Tibial nerve (tissue), 4 donors: ENCODE measurements around the gene L3MBTL4. TPM values are rescaled to one million over a fixed set of nuclear protein-coding genes. Genes with fewer than 3 reads are reported as not detected.

Experiments used
- DNase-seq, 2 donors: peaks; one replicate each; pipeline ENCODE4 v3.0.0-alpha.2; 2019; ENCODE audit warnings: low spot score in 2 of 2
- H3K27ac ChIP-seq, 4 donors: fragments of 200-600 bp; sonication (generic) in 3 of 4; one replicate each; pipeline ENCODE4 v1.5.1; 2017 to 2019; ENCODE audit warnings: mild to moderate bottlenecking in 1 of 4
- H3K27me3 ChIP-seq, 2 donors: fragments of 200-600 bp; sonication (generic) in 1 of 2; one replicate each; pipeline versions ENCODE4 v1.5.1 to v1.6.0; 2017 to 2019
- H3K36me3 ChIP-seq, 3 donors: fragments of 200-600 bp; sonication (generic); one replicate each; pipeline ENCODE4 v1.5.1; 2018 to 2019
- H3K4me1 ChIP-seq, 4 donors: fragments of 200-600 bp; sonication (generic) in 3 of 4; one replicate each; pipeline ENCODE4 v1.5.1; 2017 to 2019
- H3K4me3 ChIP-seq, 4 donors: fragments of 200-600 bp; sonication (generic) in 3 of 4; one replicate each; pipeline ENCODE4 v1.5.1; 2017 to 2019; ENCODE audit warnings: mild to moderate bottlenecking in 1 of 4, moderate library complexity in 1 of 4
- H3K9me3 ChIP-seq, 4 donors: fragments of 200-600 bp; sonication (generic) in 3 of 4; one replicate each; pipeline ENCODE4 v1.5.1; 2017 to 2019
- EP300 ChIP-seq, 2 donors: sonication (generic); formaldehyde crosslinking; IDR thresholded peaks; one replicate each; pipeline ENCODE4 v1.6.1; 2017; ENCODE audit warnings: antibody characterized with exemption in 2 of 2, mild to moderate bottlenecking in 1 of 2
- POLR2A ChIP-seq, 2 donors: fragments of 450-650 bp; IDR thresholded peaks; one replicate each; pipeline ENCODE4 v1.6.1; 2017; ENCODE audit warnings: antibody characterized with exemption in 2 of 2, mild to moderate bottlenecking in 2 of 2, moderate library complexity in 2 of 2
- WGBS, 2 donors: methylation state at CpG; one replicate each; pipeline ENCODE4 v1.1.5; 2018; 5-methylcytosine and 5-hydroxymethylcytosine counted together
- total RNA-seq, 4 donors: library from RNA; depleted of rRNA; stranded (reverse); fragments of >200 nt; gene quantifications; one replicate each; pipeline ENCODE4 v1.1.0, GENCODE V29; 2016
- TF ChIP-seq, protein P1 (sequence below), 5 experiments: fragments of 200-600 bp in 3 of 5; fragments of 450-650 bp in 2 of 5; sonication (generic) in 3 of 5; IDR thresholded peaks; one replicate each; pipeline ENCODE4 v1.5.1; 2016 to 2019; ENCODE audit warnings: antibody characterized with exemption in 5 of 5, mild to moderate bottlenecking in 3 of 5, moderate library complexity in 2 of 5

The L3MBTL4 gene
- total RNA-seq, 4 donors from 2014 or later: 6.3 to 9.0 (median 8.1) TPM

DNA sequence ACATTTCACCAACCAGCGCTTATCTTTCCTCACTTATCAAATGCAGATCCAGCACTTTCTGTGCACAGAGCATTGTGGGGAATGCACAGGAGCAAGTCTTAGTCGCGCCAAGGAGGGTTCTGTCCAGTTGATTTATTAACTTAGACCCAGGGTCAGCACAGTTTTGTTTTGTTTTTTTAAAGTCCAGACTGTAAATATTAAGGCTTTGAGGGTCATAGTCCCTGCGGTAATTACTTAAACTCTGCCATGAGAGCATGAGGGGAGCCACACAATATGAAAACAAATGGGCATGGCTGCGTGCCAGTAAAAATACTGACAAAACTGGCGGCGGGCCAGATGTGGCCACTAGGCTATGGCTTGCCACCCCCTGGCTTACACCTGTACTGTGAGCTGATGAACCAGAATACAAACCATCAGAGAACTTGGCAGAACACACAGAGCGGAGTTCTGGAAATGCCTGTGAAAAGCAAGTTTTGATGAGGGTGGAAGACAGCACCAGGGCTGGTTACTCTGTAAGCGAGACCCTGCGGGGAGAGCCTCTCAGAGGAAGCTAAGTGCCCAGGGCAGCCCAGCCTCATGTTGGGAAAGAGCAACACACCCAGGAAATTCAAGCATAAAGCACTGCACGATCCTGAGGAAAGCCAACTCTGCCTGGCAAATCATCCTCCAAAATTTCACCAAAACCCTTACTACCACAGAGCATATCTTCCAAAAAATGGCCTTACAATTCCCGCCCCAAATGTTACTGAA, 43.6 kb downstream of the L3MBTL4 start:
- H3K9me3 ChIP-seq: peaks cover 0 to 14% (median 0%) of the 10 kb centered on the region in 4 donors
- WGBS, 2 donors: 55 to 59% methylated on average over 12 of the region's 12 CpGs
- no peak for DNase-seq
- no peak overlapping the region for H3K27ac ChIP-seq
- no peaks in the 10 kb centered on the region for H3K27me3 ChIP-seq
- H3K36me3 ChIP-seq: no peaks in the 10 kb centered on the region
- TF ChIP-seq, protein P1, sequence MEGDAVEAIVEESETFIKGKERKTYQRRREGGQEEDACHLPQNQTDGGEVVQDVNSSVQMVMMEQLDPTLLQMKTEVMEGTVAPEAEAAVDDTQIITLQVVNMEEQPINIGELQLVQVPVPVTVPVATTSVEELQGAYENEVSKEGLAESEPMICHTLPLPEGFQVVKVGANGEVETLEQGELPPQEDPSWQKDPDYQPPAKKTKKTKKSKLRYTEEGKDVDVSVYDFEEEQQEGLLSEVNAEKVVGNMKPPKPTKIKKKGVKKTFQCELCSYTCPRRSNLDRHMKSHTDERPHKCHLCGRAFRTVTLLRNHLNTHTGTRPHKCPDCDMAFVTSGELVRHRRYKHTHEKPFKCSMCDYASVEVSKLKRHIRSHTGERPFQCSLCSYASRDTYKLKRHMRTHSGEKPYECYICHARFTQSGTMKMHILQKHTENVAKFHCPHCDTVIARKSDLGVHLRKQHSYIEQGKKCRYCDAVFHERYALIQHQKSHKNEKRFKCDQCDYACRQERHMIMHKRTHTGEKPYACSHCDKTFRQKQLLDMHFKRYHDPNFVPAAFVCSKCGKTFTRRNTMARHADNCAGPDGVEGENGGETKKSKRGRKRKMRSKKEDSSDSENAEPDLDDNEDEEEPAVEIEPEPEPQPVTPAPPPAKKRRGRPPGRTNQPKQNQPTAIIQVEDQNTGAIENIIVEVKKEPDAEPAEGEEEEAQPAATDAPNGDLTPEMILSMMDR (IDR thresholded peaks at IDR 0.05): no peak
- no peak for TF ChIP-seq POLR2A (IDR thresholded peaks at IDR 0.05)
- TF ChIP-seq EP300 (IDR thresholded peaks at IDR 0.05): no peak
- no peak overlapping the region for H3K4me3 ChIP-seq
- H3K4me1 ChIP-seq: no peaks in the 10 kb centered on the region

DNA sequence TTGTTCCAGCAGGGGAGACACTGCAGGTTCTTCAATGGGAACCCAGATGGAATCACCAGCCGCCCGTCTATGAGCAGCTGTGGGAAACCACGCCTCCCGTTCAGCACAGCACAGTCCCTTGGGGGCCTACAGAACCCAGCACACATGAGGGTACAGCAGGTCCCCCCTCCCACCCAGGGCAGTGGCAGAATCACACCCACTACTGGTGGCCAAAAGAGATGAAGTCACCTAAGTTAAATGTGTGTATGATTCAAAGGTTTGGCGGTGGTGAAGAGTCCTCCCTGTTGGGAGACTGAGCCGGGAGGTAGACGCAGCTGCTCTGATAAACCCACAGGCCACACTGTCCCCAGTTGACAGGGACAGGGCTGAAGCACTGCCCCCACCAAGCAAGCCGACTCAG, 44.3 kb downstream of the L3MBTL4 start:
- TF ChIP-seq POLR2A (IDR thresholded peaks at IDR 0.05) (no peak), EP300 (IDR thresholded peaks at IDR 0.05) (no peak)
- TF ChIP-seq, protein P1 (IDR thresholded peaks at IDR 0.05): no peak
- Histone ChIP-seq H3K4me1 (no peaks in the 10 kb centered on the region), H3K27me3 (no peaks in the 10 kb centered on the region), H3K36me3 (no peaks in the 10 kb centered on the region), H3K9me3 (peaks cover 0 to 12% (median 0%) of the 10 kb centered on the region in 4 donors), H3K4me3 (no peak overlapping the region), H3K27ac (no peak overlapping the region)
- WGBS, 2 donors: 61 to 74% methylated on average over 8 of the region's 8 CpGs
- DNase-seq: no peak

DNA sequence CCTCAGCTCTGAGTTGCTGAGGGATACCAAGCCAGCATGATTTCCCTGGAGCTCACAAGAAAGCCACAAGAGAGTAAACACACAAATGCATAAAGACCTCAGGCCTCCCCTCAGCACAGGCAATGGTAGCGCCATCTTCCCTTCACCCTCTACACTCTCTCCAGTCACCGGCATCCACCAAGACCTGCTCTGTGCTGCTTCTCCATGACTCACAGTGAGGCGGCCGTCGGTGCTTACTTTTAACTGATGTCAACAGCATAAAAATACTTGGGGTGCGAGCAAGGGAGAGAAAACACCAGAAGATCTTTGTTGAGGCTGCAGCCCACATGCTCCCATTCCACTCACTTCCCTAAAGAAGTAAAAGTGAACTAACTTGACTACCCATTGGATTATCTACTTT, 46.7 kb downstream of the L3MBTL4 start:
- no peak for DNase-seq
- H3K4me3 ChIP-seq: no peak overlapping the region
- H3K9me3 ChIP-seq: peaks cover 0 to 8% (median 0%) of the 10 kb centered on the region in 4 donors
- TF ChIP-seq, protein P1 (IDR thresholded peaks at IDR 0.05): no peak
- TF ChIP-seq EP300 (IDR thresholded peaks at IDR 0.05) (no peak), POLR2A (IDR thresholded peaks at IDR 0.05) (no peak)
- H3K27ac ChIP-seq: no peak overlapping the region
- WGBS, 2 donors: 91 to 92% methylated on average over 6 of the region's 6 CpGs
- H3K36me3 ChIP-seq: no peaks in the 10 kb centered on the region
- H3K27me3 ChIP-seq: no peaks in the 10 kb centered on the region
- no peaks in the 10 kb centered on the region for H3K4me1 ChIP-seq

DNA sequence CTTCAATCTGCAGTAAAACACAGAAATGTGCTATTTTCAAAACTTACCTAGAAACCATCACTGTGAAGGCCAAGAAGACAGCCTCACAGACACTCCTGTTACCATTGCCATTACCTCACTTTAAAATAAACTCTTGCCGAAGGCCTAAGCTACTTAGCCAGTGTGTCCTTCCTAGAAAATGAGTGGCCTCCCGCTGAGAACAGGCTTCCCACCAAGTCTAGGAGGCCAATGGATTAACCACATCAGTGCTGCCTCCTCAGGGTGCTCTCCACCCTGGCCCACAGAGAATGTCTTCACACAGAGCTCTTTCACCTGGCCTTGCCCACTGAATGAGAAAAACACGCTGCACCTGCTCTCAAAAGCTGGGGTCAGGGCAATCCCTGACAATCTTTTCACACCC, 47.5 kb downstream of the L3MBTL4 start:
- TF ChIP-seq, protein P1 (IDR thresholded peaks at IDR 0.05): no peak
- TF ChIP-seq EP300 (IDR thresholded peaks at IDR 0.05): no peak
- TF ChIP-seq POLR2A (IDR thresholded peaks at IDR 0.05): no peak
- 70 to 83% methylated on average over 3 of the region's 3 CpGs for WGBS, 2 donors
- no peaks in the 10 kb centered on the region for H3K4me1 ChIP-seq
- peaks cover 0 to 6% (median 0%) of the 10 kb centered on the region in 4 donors for H3K9me3 ChIP-seq
- H3K27me3 ChIP-seq: no peaks in the 10 kb centered on the region
- H3K4me3 ChIP-seq: no peak overlapping the region
- no peak for DNase-seq
- no peak overlapping the region for H3K27ac ChIP-seq
- H3K36me3 ChIP-seq: no peaks in the 10 kb centered on the region

DNA sequence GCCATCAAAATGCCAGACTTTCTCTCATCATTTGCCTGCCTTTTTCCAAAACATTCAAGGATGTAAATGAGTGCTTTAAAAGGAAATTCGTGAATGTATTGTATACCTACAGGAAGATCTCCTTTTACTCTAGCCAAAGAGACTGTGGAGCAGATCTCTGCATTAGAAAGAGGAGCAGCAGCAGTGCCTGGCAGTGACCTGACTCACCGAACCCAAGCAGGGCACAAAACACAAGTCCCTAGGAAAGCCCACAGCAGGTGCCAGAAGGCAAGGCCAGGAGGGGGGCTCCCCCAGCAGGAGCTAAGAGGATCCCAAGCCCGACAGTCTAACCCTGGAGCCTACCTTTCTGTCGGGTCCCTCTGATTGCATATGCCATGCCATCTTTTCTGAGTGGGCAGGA, 47.9 kb downstream of the L3MBTL4 start:
- peaks cover 0 to 1% (median 0%) of the 10 kb centered on the region in 4 donors for H3K9me3 ChIP-seq
- TF ChIP-seq POLR2A (IDR thresholded peaks at IDR 0.05) (no peak), EP300 (IDR thresholded peaks at IDR 0.05) (no peak)
- TF ChIP-seq, protein P1 (IDR thresholded peaks at IDR 0.05): no peak
- no peak overlapping the region for H3K4me3 ChIP-seq
- H3K27ac ChIP-seq: no peak overlapping the region
- H3K4me1 ChIP-seq: no peaks in the 10 kb centered on the region
- no peak for DNase-seq
- 54 to 75% methylated on average over 4 of the region's 4 CpGs for WGBS, 2 donors
- no peaks in the 10 kb centered on the region for H3K36me3 ChIP-seq
- no peaks in the 10 kb centered on the region for H3K27me3 ChIP-seq
